ENCODE results near the gene PSMB5.

The PSMB5 gene

DNA sequence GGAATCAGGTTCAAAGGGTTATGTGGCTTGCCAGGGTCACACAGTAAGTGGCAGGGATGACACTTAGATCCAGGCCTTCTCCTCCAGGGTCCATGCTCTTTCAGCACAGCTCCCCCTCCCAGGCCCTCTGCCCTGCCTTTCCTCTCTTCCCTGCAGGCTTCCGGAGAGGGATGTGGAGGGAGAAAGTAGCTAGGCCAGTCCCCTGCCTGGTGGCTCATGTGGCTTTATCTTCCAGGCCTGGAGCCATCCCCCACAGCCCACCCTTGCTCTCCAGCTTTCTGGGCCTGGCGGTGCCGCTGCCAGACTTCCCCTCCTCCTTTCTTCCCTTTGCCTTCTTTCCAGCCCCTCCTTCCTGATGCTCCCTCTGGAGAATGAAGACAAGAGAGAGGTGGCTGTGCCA is 9.1 kb upstream of the PSMB5 start:
- DNase-seq (ENCODE audit: low read depth): no peak

DNA sequence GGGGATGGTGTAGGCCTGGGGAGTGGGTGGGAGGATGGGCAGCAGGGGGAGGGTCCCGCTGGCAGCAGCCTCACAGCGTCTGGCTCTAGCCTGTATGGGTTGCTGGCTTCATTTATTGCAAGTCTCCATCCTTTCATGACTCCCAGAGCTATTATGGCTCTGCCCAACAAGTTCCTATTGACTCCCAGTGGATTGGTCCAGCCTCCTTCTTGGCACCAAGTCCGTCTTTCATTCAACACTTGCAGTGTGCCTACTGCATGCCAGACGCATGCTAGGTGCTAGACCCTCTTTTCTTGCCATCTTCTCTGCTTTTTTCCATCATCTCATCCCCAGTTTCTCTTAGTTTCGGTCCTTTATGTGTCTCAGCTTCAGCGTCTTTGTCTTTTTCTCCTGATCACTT is 8.4 kb upstream of the PSMB5 start:
- DNase-seq (ENCODE audit: low read depth): no peak

DNA sequence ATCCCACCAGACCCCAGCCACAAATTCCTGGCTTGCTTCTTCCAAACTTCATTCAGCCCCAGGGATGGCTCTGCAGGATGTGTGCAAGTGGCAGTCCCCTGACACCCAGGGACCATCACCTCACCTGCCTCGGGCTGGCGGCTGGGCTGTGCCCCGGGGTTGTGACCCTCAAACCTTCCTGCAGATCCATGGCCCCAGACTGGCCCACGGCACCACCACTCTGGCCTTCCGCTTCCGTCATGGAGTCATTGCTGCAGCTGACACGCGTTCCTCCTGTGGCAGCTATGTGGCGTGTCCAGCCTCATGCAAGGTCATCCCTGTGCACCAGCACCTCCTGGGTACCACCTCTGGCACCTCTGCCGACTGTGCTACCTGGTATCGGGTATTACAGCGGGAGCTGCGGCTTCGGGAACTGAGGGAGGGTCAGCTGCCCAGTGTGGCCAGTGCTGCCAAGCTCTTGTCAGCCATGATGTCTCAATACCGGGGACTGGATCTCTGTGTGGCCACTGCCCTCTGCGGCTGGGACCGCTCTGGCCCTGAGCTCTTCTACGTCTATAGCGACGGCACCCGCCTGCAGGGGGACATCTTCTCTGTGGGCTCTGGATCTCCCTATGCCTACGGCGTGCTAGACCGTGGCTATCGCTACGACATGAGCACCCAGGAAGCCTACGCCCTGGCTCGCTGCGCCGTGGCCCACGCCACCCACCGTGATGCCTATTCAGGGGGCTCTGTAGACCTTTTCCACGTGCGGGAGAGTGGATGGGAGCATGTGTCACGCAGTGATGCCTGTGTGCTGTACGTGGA is 7.7 kb upstream of the PSMB5 start, which contains the start of gene PSMB11:
Gene PSMB11, plus strand, starts transcription at position 51 of the 804 bp plus-strand sequence. Its CDS starts 14 bp downstream, at position 65.
- no peak for DNase-seq (ENCODE audit: low read depth)

DNA sequence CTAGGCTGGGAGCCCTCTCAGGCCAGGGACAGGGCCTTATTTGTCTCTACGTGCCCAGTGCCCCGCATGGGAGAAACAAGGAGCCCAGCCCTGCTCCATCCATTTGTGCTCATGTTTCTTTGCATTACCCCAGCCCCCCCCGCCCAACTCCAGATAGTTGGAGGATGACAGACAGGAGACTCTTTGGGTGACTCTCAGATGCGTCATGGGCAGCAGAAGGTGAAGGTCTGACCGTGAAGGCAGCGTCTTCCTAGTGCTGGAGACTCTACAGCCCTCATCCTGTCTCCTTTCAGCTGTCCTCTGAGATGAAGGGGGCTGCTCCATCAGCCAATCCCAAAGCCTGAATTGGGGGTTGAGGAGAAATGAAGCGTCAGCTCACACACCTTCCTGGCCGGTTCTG is 7.0 kb upstream of the PSMB5 start:
- no peak for DNase-seq (ENCODE audit: low read depth)

DNA sequence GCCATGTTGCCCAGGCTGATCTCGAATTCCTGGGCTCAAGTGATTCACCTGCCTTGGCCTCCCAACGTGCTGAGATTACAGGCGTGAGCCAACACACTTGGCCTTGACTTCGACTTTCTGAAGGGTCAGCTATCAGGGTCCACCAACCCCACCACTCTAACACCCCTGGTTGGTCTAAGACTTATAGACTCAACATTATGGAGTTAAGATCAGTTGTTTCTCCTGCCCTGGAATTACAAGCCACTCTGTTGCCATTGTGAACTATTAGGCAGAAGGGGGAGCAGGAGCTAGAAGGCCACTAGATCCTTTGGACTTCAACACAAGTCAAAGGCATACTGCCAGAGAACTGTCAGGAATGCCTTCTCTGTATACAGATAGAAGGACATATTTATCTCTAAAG is 5.4 kb upstream of the PSMB5 start:
- no peak for DNase-seq (ENCODE audit: low read depth)

DNA sequence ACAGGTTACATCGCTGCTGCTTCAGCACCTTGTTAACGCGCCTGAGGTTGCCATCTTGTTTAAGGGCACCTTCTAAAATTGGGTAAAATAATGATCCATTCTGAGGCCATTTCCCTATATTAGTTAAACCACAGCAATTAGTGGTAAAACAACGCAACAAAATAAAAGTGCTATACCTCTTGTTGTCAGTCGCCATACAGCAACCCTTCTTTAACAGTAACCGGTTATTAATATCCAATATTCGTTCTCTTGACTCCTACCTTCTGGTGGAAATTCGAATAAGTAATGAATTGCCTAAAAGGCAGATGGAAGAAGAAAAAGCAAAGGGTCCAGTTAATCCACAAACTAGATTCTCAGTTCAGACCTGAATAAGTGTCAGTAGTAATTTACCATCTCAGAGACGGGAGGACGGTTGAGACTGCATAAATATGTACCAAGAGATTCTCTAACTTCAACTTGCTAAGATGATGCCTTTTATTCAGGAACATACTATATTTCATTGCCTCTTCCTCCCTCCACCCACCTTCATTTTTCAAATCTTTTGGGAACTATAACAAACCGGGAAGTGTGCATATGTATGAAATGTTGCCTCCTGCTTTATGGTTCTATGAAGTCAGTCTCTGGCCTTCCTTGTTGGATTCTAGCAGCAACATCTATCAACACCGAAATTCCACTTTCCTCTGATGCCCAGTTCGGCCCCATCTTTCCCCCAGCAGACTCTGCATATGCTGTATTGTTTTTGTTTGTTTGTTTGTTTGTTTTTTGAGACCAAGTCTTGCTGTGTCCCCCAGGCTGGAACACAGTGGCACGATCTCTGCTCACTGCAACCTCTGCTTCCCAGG is 824 bp upstream of the PSMB5 start:
- no peak for DNase-seq (ENCODE audit: low read depth)

DNA sequence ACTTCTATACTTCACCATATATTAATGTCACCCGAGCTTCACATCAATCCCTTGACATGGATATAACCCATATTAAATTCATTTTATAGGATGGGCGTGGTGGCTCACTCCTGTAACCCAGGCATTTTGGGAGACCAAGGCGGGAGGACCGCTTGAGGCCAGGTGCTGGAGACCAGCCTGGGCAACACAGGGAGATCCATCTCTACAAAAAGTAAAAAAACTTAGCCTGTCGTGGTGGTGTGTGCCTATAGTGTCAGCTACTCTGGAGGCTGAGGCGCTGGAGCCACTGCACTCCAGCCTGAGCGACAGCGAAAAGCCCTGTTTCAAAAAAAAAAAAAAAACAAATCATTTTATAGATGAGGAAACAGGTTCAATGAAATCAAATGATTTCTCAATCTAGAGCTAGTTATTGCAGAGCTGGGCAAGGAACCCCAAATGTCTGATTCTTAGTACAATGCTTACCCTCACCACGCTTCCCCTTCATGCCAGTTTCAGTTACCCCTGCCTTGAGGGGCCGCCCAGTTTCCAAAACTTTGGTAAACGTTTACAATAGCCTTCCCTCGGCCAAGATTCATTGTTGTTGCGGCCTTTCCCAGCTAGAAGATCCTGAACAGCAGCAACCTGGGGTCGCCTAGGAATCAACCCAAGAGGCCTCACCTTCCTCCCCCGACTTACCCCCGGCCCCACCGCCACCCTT is 751 bp downstream of the PSMB5 start:
- no peak for DNase-seq (ENCODE audit: low read depth)

DNA sequence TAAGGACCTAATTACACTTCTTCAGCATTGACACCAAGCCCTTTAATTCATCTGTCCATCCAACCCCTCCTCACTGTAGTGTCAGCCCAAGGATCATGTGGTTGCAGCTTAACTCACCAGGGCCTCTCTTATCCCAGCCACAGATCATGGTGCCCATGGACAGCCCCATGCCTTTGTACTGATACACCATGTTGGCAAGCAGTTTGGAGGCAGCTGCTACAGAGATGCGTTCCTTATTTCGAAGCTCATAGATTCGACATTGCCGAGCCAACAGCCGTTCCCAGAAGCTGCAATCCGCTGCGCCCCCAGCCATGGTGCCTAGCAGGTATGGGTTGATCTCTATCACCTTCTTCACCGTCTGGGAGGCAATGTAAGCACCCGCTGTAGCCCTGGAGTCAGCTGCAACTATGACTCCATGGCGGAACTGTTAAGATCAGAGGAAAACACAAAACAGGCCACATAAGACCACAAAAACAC is 1.4 kb downstream of the PSMB5 start:
- no peak for DNase-seq (ENCODE audit: low read depth)

DNA sequence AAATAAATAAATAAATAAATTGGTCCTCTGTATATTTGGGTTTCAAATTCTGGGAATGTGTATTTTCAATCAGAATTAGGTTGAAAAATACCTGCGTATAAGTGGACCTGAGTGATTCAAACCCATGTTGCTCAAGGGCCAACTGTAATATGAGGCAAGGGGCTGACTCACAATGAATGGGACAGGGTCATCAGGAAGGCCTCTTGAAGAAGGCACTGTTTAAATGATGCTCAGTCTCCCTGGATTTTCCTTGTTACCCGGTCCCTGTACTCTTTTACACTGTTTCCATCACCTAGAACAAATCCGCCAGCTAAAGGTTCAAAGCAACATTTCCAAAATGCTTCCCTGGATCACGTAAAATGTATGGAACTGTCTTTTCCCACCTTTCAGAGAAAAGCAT is 3.8 kb downstream of the PSMB5 start:
- DNase-seq (ENCODE audit: low read depth): no peak

DNA sequence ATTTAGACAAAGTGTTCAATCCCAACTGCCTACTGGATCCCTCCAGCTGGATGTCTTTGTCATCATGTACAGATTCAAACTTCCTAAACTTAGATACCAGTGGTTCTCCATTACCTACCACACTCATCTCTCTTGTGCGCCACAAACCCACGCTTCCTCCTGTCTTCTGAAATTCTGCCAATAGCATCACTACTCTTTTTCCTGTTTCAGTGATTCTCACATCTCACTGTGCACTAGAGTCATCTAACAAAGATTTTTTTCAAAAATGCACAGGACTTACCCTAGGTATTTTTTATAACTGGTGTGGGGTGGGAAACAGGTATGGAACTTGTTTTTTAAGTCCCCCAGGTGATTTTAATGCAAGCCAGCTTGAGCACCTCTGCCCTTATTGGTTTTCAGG is 5.9 kb downstream of the PSMB5 start:
- DNase-seq (ENCODE audit: low read depth): no peak

DNA sequence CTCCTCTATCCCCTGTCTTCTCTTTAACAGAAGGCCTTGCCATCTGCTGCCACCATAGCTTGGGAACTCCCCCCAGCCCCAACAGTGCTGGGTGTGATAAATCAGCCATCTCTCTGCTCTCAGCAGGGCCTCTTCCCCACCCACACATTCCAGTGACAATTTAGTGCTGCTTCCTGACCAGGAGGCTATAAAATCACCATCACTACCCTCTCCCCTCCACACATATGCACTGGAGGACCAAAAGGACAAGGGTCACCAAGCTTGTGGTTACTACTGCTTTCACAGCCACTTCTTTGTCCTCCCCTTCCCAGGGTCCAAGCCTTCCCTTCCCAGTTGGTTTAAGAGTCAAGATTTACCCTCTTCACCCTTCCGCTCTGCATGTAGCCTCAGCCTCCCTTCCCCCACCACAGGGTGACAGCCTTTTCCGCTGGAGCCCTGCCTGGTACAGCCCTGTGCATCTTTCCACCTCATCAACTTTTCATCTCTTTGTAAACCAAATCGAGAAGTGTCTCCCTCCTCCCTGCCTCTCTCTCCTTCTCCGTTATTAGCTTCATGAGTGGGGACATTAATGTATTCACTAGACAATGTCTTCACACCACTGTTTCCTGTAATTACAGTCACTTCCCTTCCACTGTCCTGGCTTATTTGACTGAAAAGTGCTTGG is 9.4 kb downstream of the PSMB5 start:
- DNase-seq (ENCODE audit: low read depth): no peak

DNA sequence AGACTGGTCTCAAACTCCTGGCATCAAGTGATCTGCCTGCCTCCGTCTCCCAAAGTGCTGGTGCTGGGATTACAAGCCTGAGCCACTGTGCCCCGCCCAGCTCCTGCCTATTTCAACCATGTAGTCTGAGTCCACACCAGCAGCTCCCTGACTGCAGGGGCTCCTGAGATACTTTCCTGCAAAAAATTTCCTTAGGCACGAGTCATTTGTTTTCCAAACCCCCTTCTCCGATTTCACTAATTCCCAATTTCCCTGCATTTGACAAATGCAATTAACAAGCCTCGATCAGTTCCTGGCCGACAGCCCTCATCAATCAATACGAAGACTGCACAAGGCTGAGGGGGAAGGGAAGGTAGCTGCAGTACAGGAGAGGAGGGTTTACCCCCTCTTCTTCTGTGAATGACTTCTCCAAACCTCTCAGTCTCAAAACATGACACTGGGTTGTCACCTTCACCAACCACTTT is 10.1 kb downstream of the PSMB5 start:
- DNase-seq (ENCODE audit: low read depth): no peak

DNA sequence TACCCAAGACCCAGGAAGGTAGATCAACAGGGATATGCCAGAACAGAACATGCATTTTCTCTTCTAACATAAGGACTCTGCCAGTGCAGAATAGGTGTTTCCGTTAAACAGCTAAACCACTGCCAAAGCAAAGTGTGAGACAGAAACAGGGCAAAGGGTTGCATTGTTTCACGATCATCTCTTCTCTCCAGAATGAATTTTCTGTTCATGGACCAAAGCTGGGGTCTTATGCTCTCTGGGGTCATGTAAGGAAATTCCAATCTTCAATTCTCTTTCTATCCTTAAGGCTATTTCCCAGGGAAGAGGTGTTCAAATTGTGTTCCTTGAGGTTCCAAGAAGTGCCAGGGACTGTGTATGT is 10.9 kb downstream of the PSMB5 start:
- DNase-seq (ENCODE audit: low read depth): no peak

DNA sequence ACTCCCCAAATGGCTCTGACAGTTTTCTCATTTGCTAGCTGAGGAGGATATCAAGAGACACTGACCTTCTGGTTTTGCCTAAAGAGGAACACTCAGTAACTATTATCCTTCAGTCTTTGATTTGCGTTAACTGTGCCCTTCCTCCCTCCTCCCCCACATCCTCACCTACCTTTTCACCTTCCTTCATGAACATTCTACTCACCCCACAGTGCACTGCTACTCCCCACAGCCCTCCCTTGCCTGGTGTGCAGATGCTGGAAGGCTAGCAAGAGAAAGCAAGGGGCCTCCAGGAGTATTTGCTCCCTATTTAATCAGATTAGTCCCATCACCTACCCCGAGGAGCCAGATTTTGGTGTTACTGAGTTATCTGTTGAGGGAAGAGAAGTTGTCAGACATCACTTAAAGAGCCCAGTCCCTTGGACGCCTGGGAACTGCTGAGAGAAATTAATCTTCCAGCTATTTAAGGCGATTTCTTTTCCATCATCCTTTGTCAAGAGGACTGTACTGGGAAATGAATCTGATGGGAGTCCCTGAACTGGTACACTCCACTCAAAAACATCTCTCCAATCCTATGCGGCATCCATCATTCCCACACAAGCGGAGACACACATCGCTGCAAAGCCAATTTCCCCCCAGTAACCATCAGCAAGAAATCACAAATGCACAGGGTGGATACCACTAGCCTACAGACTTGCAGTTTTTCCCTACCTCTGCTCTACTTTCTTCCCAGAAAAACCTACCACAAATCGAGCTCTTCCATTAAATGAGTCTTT is 11.5 kb downstream of the PSMB5 start:
- no peak for DNase-seq (ENCODE audit: low read depth)

DNA sequence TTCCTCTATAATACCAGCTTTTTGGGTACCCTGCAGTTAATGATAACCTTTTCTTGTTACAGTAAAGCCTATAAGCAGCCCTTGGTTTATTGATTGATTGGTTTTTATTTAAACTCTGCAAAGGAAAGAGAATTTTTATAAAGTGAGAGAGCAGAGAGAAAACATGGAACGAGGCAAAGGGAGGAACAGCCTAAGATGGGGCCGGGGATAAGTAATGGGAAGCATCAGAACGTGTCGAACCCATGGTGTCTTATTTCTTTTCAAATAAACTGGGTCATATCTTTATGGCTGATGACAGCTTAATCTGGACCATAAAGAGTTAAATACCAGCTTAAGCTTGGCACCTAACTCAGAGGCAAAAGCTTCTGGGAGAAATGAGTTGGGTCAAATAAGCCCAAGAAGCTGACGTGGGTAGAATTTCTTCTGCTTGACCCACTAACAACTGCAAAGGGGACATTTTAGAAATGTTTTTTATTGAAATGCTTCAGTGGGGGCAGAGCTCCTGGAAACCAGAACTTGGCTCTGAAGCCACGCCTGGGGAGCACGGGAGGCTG is 12.7 kb downstream of the PSMB5 start:
- no peak for DNase-seq (ENCODE audit: low read depth)

DNA sequence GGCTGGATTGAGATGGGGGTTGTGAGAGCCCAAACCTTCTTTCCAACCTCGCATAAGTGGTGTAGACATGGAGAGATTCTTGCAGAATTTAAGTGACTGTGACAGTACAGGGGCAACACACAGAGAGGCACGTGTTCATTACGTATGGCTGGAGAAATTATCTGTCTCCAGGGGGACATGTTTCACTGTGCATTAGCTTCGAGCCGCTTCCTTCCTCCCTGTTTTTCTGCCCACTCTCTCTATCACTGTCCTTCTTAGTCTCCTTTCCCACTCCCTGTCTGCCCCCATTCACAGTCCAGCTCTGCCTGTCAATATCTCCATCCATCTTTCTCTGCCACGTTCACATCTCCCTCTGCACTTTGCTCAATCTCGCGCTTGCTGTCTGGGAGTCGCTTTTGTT is 13.3 kb downstream of the PSMB5 start:
- no peak for DNase-seq (ENCODE audit: low read depth)

DNA sequence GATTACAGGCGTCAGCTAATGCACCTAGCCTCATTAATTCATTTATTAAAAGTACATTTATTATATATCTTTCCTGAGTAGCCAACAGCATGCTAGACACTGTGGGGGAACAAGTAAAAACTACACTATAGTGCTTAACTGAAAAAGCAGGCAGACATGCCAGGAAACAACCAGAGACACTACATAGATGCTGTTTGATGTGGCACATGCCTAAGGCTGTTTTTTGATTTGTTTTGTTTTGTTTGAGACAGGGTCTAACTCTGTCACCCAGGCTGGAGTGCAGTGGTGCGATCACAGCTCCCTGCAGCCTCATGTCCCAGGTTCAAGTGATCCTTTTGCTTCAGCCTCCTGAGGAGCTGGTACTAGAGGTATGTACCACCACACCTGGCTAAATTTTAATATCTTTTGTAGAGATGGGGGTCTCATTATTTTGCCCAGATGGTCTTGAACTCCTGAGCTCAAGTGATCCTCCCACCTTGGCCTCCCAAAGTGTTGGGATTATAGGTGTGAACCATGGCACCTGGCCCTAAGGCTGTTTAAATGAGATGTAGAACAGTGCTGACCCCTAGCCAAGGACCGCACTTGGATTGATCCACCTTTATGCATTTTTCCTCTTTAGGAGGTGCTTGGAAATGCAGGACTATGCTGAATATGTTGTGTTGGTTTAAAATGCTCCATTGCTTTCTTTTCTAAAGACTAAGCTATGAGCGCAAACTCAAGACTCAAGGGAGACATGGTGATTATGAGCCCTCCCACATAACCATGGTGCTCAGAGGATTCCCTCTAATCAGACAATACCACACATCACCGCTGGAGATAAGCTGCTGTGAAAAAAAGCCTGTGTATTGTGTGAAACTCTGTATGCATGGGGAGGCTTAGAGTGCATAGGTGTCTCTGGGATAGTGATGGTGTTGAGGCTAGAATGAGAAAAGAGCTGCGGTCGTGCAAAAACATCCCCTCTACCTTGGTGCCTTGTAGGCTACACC is 14.3 kb downstream of the PSMB5 start:
- no peak for DNase-seq (ENCODE audit: low read depth)

DNA sequence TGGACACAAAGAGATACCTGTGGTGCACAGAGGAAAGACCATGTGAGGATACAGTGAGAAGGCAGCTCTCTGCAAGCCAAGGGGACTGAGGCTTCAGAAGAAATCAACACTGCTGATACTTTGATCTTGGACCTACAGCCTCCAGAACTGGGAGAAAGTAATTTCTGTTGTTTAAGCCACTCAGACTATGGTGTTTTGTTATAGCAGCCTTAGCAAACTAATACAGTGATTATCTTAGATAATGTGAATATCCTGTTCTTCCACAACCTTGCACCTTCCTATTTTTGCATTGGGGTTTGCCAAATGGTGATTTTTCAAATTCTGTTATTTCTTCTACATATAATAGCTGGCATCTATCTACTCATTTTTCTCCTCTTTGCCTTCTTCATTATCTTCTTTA is 16.6 kb downstream of the PSMB5 start:
- no peak for DNase-seq (ENCODE audit: low read depth)

DNA sequence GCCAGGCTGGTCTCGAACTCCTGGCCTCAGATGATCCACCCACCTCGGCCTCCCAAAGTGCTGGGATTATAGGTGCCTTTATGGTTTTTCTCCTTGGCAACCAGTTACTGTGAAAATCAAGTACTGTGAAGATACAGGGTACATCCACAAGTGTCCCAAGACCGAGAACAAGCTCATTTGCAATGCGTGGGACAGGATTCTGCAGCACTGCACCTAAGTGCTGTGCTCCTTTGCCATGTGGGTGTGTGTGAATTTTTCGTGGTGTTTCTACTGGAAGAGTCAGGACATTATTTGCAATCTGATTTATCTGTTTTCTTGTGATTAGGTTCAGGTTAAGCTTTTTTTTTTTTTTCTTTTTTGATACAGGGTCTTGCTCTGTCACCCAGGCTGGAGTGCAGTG is 17.6 kb downstream of the PSMB5 start:
- no peak for DNase-seq (ENCODE audit: low read depth)

DNA sequence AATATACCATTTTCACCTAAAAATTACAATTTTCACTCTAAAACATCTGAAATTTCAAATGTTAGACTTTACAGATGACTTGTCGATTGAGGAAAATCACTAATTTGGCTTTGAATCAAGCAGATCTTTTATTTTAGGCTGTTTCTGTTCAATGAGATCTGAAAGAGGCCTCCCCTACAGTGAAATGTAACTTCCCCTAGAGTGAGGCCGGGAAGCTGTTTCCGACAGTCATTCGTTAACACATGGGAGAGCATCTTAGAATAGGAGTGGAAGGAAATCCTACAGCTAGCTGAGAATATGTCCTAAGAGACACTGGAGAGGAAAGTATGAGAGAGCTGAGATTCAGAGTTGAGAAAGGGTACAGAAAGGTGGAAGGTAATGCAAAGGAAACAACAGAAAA is 19.1 kb downstream of the PSMB5 start:
- DNase-seq (ENCODE audit: low read depth): no peak

All from non-pigmented ciliary epithelial cell (primary cell).